ENCODE data around the gene ABHD2. TPM values are rescaled to one million over a fixed set of nuclear protein-coding genes. Genes with fewer than 3 reads are reported as not detected.

ABHD2 gene
- total RNA-seq, 1 donor from 2014 or later: 48.8 TPM

- H3K27ac Mint-ChIP-seq: no peak overlapping the region
- intact Hi-C loops (cut with micrococcal nuclease): no loop called here
- no peaks in the 10 kb centered on the region for H3K27me3 Mint-ChIP-seq
- TF ChIP-seq, protein P1, sequence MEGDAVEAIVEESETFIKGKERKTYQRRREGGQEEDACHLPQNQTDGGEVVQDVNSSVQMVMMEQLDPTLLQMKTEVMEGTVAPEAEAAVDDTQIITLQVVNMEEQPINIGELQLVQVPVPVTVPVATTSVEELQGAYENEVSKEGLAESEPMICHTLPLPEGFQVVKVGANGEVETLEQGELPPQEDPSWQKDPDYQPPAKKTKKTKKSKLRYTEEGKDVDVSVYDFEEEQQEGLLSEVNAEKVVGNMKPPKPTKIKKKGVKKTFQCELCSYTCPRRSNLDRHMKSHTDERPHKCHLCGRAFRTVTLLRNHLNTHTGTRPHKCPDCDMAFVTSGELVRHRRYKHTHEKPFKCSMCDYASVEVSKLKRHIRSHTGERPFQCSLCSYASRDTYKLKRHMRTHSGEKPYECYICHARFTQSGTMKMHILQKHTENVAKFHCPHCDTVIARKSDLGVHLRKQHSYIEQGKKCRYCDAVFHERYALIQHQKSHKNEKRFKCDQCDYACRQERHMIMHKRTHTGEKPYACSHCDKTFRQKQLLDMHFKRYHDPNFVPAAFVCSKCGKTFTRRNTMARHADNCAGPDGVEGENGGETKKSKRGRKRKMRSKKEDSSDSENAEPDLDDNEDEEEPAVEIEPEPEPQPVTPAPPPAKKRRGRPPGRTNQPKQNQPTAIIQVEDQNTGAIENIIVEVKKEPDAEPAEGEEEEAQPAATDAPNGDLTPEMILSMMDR (IDR thresholded peaks at IDR 0.05): no peak
- H3K36me3 Mint-ChIP-seq (ENCODE audit: low read depth): peaks cover 43% of the 10 kb centered on the region
- no peaks in the 10 kb centered on the region for H3K4me1 Mint-ChIP-seq
- ChIA-PET CTCF (interaction anchor here (0.9 to 1.4 kb wide), 3 partner anchors 8 to 142 kb away, joined by 3 to 4 read pairs (median 3); no protein-coding TSS in a partner anchor), POLR2A (no interaction called here)
- no peak for DNase-seq
- H3K4me3 Mint-ChIP-seq: no peak overlapping the region
- no peak for ATAC-seq (ENCODE audit: low read depth)
- H3K9me3 Mint-ChIP-seq: no peaks in the 10 kb centered on the region
Measured at GRCh38 chr15:89198934-89199333, 110.7 kb downstream of the ABHD2 start.

GRCh38 chr15:89199746-89200145 is 111.5 kb downstream of the ABHD2 start:
- Mint-ChIP-seq H3K4me3 (no peak overlapping the region), H3K36me3 (ENCODE audit: low read depth) (peaks cover 38% of the 10 kb centered on the region), H3K27me3 (no peaks in the 10 kb centered on the region), H3K4me1 (no peaks in the 10 kb centered on the region), H3K9me3 (no peaks in the 10 kb centered on the region), H3K27ac (no peak overlapping the region)
- CTCF ChIA-PET: interaction anchor here (0.7 to 1.4 kb wide), 3 partner anchors 22 to 142 kb away, joined by 3 to 4 read pairs (median 3); no protein-coding TSS in a partner anchor
- TF ChIP-seq, protein P1 (IDR thresholded peaks at IDR 0.05): no peak
- intact Hi-C loops (cut with micrococcal nuclease): no loop called here
- POLR2A ChIA-PET: no interaction called here
- ATAC-seq (ENCODE audit: low read depth) (no peak), DNase-seq (no peak)

- Mint-ChIP-seq H3K36me3 (ENCODE audit: low read depth) (peaks cover 35% of the 10 kb centered on the region), H3K4me1 (no peaks in the 10 kb centered on the region), H3K27me3 (no peaks in the 10 kb centered on the region), H3K27ac (no peak overlapping the region), H3K4me3 (no peak overlapping the region), H3K9me3 (no peaks in the 10 kb centered on the region)
- DNase-seq (no peak), ATAC-seq (ENCODE audit: low read depth) (no peak)
- TF ChIP-seq, protein P1 (IDR thresholded peaks at IDR 0.05): no peak
- intact Hi-C loops (cut with micrococcal nuclease): no loop called here
- CTCF ChIA-PET: interaction anchor here (0.7 kb wide), 1 partner anchor 142 kb away, joined by 3 read pairs; no protein-coding TSS in a partner anchor
- POLR2A ChIA-PET: no interaction called here
Measured at GRCh38 chr15:89200182-89200581, 111.9 kb downstream of the ABHD2 start.

DNA sequence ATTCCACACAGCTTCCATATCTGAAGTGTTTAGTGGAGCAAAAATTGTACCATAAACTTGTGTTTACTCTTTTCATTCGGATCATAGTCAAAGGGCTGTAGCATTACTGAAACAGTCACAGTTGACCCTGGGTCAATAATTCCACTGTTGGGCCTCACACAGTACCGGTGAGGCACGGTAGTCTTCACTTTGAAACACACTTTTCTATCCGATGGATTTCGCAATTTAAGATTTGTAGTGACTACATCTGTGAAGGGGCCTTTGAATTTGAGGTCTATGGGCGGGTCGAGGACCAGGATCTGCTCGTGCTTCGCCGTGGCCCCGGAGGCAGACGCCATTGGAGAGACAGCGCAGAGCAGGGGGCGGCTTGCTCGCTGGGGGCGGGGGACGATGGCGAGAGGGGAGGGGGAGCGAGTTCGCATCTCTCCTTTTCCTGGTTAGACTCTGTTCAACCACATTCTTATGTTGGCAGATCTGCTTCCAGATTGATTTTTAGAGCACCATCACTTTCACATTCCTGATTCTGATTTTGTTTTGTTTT is 113.3 kb downstream of the ABHD2 start:
- TF ChIP-seq, protein P1 (IDR thresholded peaks at IDR 0.05): no peak
- H3K27me3 Mint-ChIP-seq: no peaks in the 10 kb centered on the region
- CTCF ChIA-PET: no interaction called here
- POLR2A ChIA-PET: no interaction called here
- H3K27ac Mint-ChIP-seq: no peak overlapping the region
- intact Hi-C loops (cut with micrococcal nuclease): no loop called here
- H3K36me3 Mint-ChIP-seq (ENCODE audit: low read depth): peaks cover 22% of the 10 kb centered on the region
- ATAC-seq (ENCODE audit: low read depth): no peak
- no peak overlapping the region for H3K4me3 Mint-ChIP-seq
- no peaks in the 10 kb centered on the region for H3K9me3 Mint-ChIP-seq
- DNase-seq: no peak
- no peaks in the 10 kb centered on the region for H3K4me1 Mint-ChIP-seq

GRCh38 chr15:89203705-89204273 is 115.5 kb downstream of the ABHD2 start:
- H3K27me3 Mint-ChIP-seq: peaks cover 6% of the 10 kb centered on the region
- TF ChIP-seq, protein P1 (IDR thresholded peaks at IDR 0.05): no peak
- H3K36me3 Mint-ChIP-seq (ENCODE audit: low read depth): peaks cover 13% of the 10 kb centered on the region
- ATAC-seq (ENCODE audit: low read depth): no peak
- H3K27ac Mint-ChIP-seq: no peak overlapping the region
- no peak for DNase-seq
- POLR2A ChIA-PET: no interaction called here
- no peak overlapping the region for H3K4me3 Mint-ChIP-seq
- H3K9me3 Mint-ChIP-seq: no peaks in the 10 kb centered on the region
- H3K4me1 Mint-ChIP-seq: peaks cover 6% of the 10 kb centered on the region
- CTCF ChIA-PET: interaction anchor here (0.6 kb wide), 1 partner anchor 41 kb away, joined by 3 read pairs; no protein-coding TSS in a partner anchor
- intact Hi-C loops (cut with micrococcal nuclease): no loop called here

Data from activated B cell treated with CpG ODN at 0.5 μM for 24 hours (primary cell).